H1 (cell line): Measurements from ENCODE around the gene ENPP3. TPM values are rescaled to one million over a fixed set of nuclear protein-coding genes. Genes with fewer than 3 reads are reported as not detected.

Experiments used
- CTCF ChIA-PET: fragments of 300-600 bp; sonication (Branson Sonifier 250); formaldehyde crosslinking; loops from one replicate; lab custom pipeline; 2021; ENCODE audit not compliant: partially characterized antibody; lab: Charles Lee
- POLR2A ChIA-PET: fragments of 300-600 bp; sonication (Branson Sonifier 250); formaldehyde crosslinking; loops from one replicate; lab custom pipeline; 2021; ENCODE audit warnings: inconsistent platforms; ENCODE audit not compliant: partially characterized antibody; lab: Charles Lee
- DNase-seq, 2 experiments: peaks; one replicate each; pipeline versions ENCODE4 v3.0.0 to v3.0.0-alpha.2; 2010 to 2022; ENCODE audit warnings: low spot score in 2 of 2, low read depth in 1 of 2, mixed read lengths in 1 of 2
- FAIRE-seq: peaks from 2 replicates; lab custom pipeline; 2011; peaks lifted over from hg19 to GRCh38; lab: Jason Lieb, UNC
- H2AFZ ChIP-seq: 2 replicates; pipeline ENCODE4 v1.8.1; 2012; ENCODE audit warnings: low read length, inconsistent platforms
- H2AK5ac ChIP-seq: 2 replicates; pipeline ENCODE4 v1.6.1; 2013; ENCODE audit warnings: low read depth, low read length
- H2BK120ac ChIP-seq: replicated peaks from 2 replicates; pipeline ENCODE3; 2013; ENCODE audit warnings: low read depth, low read length, inconsistent platforms
- H2BK12ac ChIP-seq: 2 replicates; pipeline ENCODE4 v1.6.1; 2013; ENCODE audit warnings: low read depth, low read length
- H2BK15ac ChIP-seq: 2 replicates; pipeline ENCODE4 v1.6.1; 2013; ENCODE audit warnings: low read length
- H2BK20ac ChIP-seq: 2 replicates; pipeline ENCODE4 v1.6.1; 2013; ENCODE audit warnings: low read length
- H2BK5ac ChIP-seq: 2 replicates; pipeline ENCODE4 v1.6.1; 2013; ENCODE audit warnings: low read depth, low read length
- H3K14ac ChIP-seq: 2 replicates; pipeline ENCODE4 v1.6.1; 2013; ENCODE audit warnings: inconsistent platforms; ENCODE audit not compliant: insufficient read length
- H3K18ac ChIP-seq: 2 replicates; pipeline ENCODE4 v1.6.1; 2013; ENCODE audit warnings: low read length; ENCODE audit errors: extremely low read depth
- H3K23ac ChIP-seq: 2 replicates; pipeline ENCODE4 v1.6.1; 2013; ENCODE audit warnings: inconsistent platforms; ENCODE audit not compliant: insufficient read length
- H3K23me2 ChIP-seq: 2 replicates; pipeline ENCODE4 v1.6.1; 2013; ENCODE audit warnings: low read depth, low read length
- H3K27ac ChIP-seq: 2 replicates; pipeline ENCODE4 v1.6.1; 2011; ENCODE audit warnings: low read depth, low read length, inconsistent platforms
- H3K27me3 ChIP-seq, 4 experiments: replicated peaks in 1 of 4; 1 replicate in 1 of 4; 2 replicates in 3 of 4; pipeline versions ENCODE4 v1.6.1 to v1.8.1; 2011 to 2013; ENCODE audit warnings: low read length in 3 of 4, mild to moderate bottlenecking in 3 of 4, inconsistent platforms in 2 of 4, mixed read lengths in 2 of 4, moderate library complexity in 1 of 4; ENCODE audit not compliant: control insufficient read depth in 3 of 4, insufficient read depth in 3 of 4; ENCODE audit errors: extremely low read depth in 1 of 4
- H3K36me3 ChIP-seq, 4 experiments: 2 replicates each; pipeline versions ENCODE4 v1.6.1 to v1.8.1; 2011 to 2013; ENCODE audit warnings: mild to moderate bottlenecking in 4 of 4, low read length in 3 of 4, moderate library complexity in 2 of 4, control low read depth in 1 of 4, inconsistent platforms in 1 of 4; ENCODE audit not compliant: insufficient read depth in 4 of 4, control insufficient read depth in 2 of 4
- H3K4ac ChIP-seq: replicated peaks from 2 replicates; pipeline ENCODE3; 2013; ENCODE audit warnings: low read length, low read depth, mixed read lengths, inconsistent platforms; ENCODE audit not compliant: insufficient read length
- H3K4me1 ChIP-seq, 4 experiments: replicated peaks in 1 of 4; 1 replicate in 1 of 4; 2 replicates in 3 of 4; pipeline versions ENCODE4 v1.6.1 to v1.8.1; 2011 to 2013; ENCODE audit warnings: low read length in 3 of 4, inconsistent platforms in 2 of 4, mixed read lengths in 1 of 4; ENCODE audit not compliant: insufficient read depth in 4 of 4, control insufficient read depth in 3 of 4
- H3K4me2 ChIP-seq, 2 experiments: 2 replicates each; pipeline versions ENCODE4 v1.6.1 to v1.8.1; 2011 to 2013; ENCODE audit warnings: low read depth in 2 of 2, low read length in 2 of 2, control low read depth in 1 of 2, inconsistent platforms in 1 of 2, mild to moderate bottlenecking in 1 of 2; ENCODE audit not compliant: insufficient read depth in 1 of 2
- H3K4me3 ChIP-seq, 4 experiments: fragments of 200-600, 300-600 bp in 1 of 4; sonication (generic), shearing (Covaris generic), sonication (Bioruptor Twin) in 1 of 4; 2 replicates each; pipeline versions ENCODE4 v1.5.1 to v1.8.1; 2011 to 2016; ENCODE audit warnings: low read length in 4 of 4, low read depth in 3 of 4, control low read depth in 2 of 4, inconsistent platforms in 2 of 4, mild to moderate bottlenecking in 2 of 4, mixed read lengths in 1 of 4, moderate library complexity in 1 of 4; ENCODE audit not compliant: insufficient read depth in 2 of 4; ENCODE audit errors: extremely low read depth in 1 of 4
- H3K56ac ChIP-seq: replicated peaks from 2 replicates; pipeline ENCODE3; 2013; ENCODE audit warnings: low read depth, mild to moderate bottlenecking, mixed read lengths, low read length, inconsistent platforms; ENCODE audit not compliant: insufficient read length
- H3K79me1 ChIP-seq: 2 replicates; pipeline ENCODE4 v1.6.1; 2013; ENCODE audit warnings: low read depth, low read length, control low read depth
- H3K79me2 ChIP-seq, 2 experiments: 2 replicates each; pipeline versions ENCODE4 v1.6.1 to v1.8.1; 2012 to 2013; ENCODE audit warnings: low read length in 2 of 2, mild to moderate bottlenecking in 2 of 2, inconsistent platforms in 1 of 2; ENCODE audit not compliant: insufficient read depth in 2 of 2, control insufficient read depth in 1 of 2
- H3K9ac ChIP-seq, 4 experiments: replicated peaks in 1 of 4; 1 replicate in 1 of 4; 2 replicates in 3 of 4; pipeline versions ENCODE4 v1.6.1 to v1.8.1; 2011 to 2013; ENCODE audit warnings: low read depth in 3 of 4, low read length in 3 of 4, control low read depth in 2 of 4, mild to moderate bottlenecking in 2 of 4, moderate library complexity in 2 of 4, inconsistent platforms in 1 of 4; ENCODE audit errors: extremely low read depth in 1 of 4
- H3K9me3 ChIP-seq, 2 experiments: 2 replicates each; pipeline versions ENCODE4 v1.6.1 to v1.8.1; 2012 to 2013; ENCODE audit warnings: mild to moderate bottlenecking in 2 of 2, moderate library complexity in 2 of 2, control low read depth in 1 of 2, inconsistent platforms in 1 of 2, low read depth in 1 of 2, low read length in 1 of 2, mixed read lengths in 1 of 2; ENCODE audit not compliant: insufficient read depth in 2 of 2
- H4K20me1 ChIP-seq, 2 experiments: replicated peaks in 1 of 2; 2 replicates each; pipeline versions ENCODE3 to v1.8.1; 2011 to 2013; ENCODE audit warnings: inconsistent platforms in 2 of 2, low read length in 2 of 2, mild to moderate bottlenecking in 1 of 2; ENCODE audit not compliant: insufficient read depth in 2 of 2, control insufficient read depth in 1 of 2
- H4K5ac ChIP-seq: 2 replicates; pipeline ENCODE4 v1.6.1; 2013; ENCODE audit warnings: low read length, low read depth, mixed read lengths, inconsistent platforms; ENCODE audit not compliant: insufficient read length
- H4K8ac ChIP-seq: 2 replicates; pipeline ENCODE4 v1.8.0; 2013; ENCODE audit warnings: mild to moderate bottlenecking, moderate library complexity, low read length, inconsistent platforms; ENCODE audit not compliant: insufficient read depth; ENCODE audit errors: extremely low read depth
- H4K91ac ChIP-seq: replicated peaks from 2 replicates; pipeline ENCODE3; 2013; ENCODE audit warnings: low read length, mixed read lengths, inconsistent platforms; ENCODE audit not compliant: insufficient read length
- CBX8 ChIP-seq: fragments of 300-800, 300-1000 bp; sonication (generic); IDR thresholded peaks from 2 replicates; pipeline ENCODE4 v1.7.1; 2016; ENCODE audit warnings: low read depth, low read length, borderline replicate concordance
- TBP ChIP-seq: IDR thresholded peaks from 2 replicates; pipeline ENCODE4 v1.6.1; 2011; ENCODE audit warnings: low read depth, low read length, improper control_type of control experiment
- WGBS, 2 experiments: shearing (Covaris generic) in 1 of 2; methylation state at CpG; one replicate each; pipeline versions ENCODE4 v1.1.6 to v1.1.7; 2013 to 2015; ENCODE audit warnings: low lambda C conversion rate in 2 of 2, mixed read lengths in 2 of 2, inconsistent platforms in 1 of 2, low coverage in 1 of 2, missing lambda C conversion rate in 1 of 2; ENCODE audit not compliant: insufficient replicate concordance in 2 of 2, insufficient coverage in 1 of 2, insufficient read length in 1 of 2; ENCODE audit errors: extremely low coverage in 1 of 2, missing lambda C conversion rate in 1 of 2; 5-methylcytosine and 5-hydroxymethylcytosine counted together
- polyA plus RNA-seq, 7 experiments: library from polyadenylated mRNA; depleted of rRNA in 3 of 7; stranded (reverse) in 5 of 7; unstranded in 2 of 7; fragments of >200 nt in 5 of 7; fragments of 200-250 nt in 2 of 7; gene quantifications; 1 replicate in 5 of 7; 2 replicates in 1 of 7; 4 replicates in 1 of 7; pipeline versions ENCODE4 v1.2.1 to v1.2.3, GENCODE V29; 2011 to 2013; ENCODE audit warnings: missing spikeins in 2 of 7, mixed read lengths in 2 of 7
- total RNA-seq: library from RNA; stranded (reverse); fragmentation: NEBNext Ultra II Directional; extraction: Animal tissue kit (Norgen Biotek cat#: 25700); gene quantifications from 2 replicates; pipeline ENCODE4 v1.2.1, GENCODE V29; 2021

ENPP3 gene
- total and polyA plus RNA-seq, 2 of the 8 experiments (the other 6 are each of a cell fraction or from before 2014, with no cell fraction given) = 0.11 TPM; not detected in 1

DNA sequence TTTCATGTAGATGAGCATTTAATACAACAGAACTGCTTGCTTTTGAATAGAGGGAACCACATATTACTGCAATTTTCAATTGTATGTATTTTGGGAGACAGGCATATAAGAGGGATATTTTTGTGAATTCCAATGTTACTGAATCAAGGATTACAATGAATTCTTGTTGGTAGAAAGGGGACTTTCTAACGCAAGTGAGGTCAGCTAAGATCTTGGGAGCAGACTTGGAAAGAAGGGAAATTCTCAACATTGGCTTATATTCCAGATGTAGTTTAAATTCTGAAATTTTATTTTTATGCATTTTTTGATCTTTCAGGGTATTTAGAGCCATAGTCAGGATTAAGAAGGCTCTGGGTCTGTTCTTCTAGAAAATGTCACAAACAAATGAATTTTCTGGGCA lies 117.0 kb downstream of the ENPP3 start:
- no peak for DNase-seq
- WGBS, 2 experiments = 74% methylated on average over 1 of the region's 1 CpG; no CpG with 5 or more reads in 1 of the 2 experiments
- no peak overlapping the region for H2BK15ac ChIP-seq
- H4K91ac ChIP-seq = no peak overlapping the region
- no peaks in the 10 kb centered on the region for H3K79me1 ChIP-seq
- no peak overlapping the region for H3K23ac ChIP-seq
- no peaks in the 10 kb centered on the region; a peak in 1 of 8 replicates for H3K36me3 ChIP-seq
- no peak overlapping the region for H3K4me3 ChIP-seq
- no peak overlapping the region for H2AFZ ChIP-seq
- no peak overlapping the region for H2AK5ac ChIP-seq
- no peak overlapping the region for H2BK12ac ChIP-seq
- no peaks in the 10 kb centered on the region for H3K27me3 ChIP-seq
- H3K56ac ChIP-seq = no peak overlapping the region
- ChIA-PET POLR2A (interaction anchor here (1.2 kb wide), 1 partner anchor 164 kb away, joined by 3 read pairs; no protein-coding TSS in a partner anchor), CTCF (interaction anchor here (1.4 kb wide), 2 partner anchors 17 to 162 kb away, joined by 3 to 4 read pairs; no protein-coding TSS in a partner anchor)
- H3K14ac ChIP-seq = no peak overlapping the region
- H3K18ac ChIP-seq = no peak overlapping the region
- H3K4me2 ChIP-seq = no peak overlapping the region
- no peak overlapping the region for H4K8ac ChIP-seq
- H4K5ac ChIP-seq = no peak overlapping the region
- no peak overlapping the region for H2BK5ac ChIP-seq
- no peak overlapping the region for H3K4ac ChIP-seq
- no peaks in the 10 kb centered on the region for H3K4me1 ChIP-seq
- no peaks in the 10 kb centered on the region for H4K20me1 ChIP-seq
- no peak for FAIRE-seq
- no peaks in the 10 kb centered on the region for H3K9me3 ChIP-seq
- no peak overlapping the region for H3K27ac ChIP-seq
- H3K23me2 ChIP-seq = no peaks in the 10 kb centered on the region
- no peak overlapping the region for H2BK20ac ChIP-seq
- H3K9ac ChIP-seq = no peak overlapping the region
- no peak overlapping the region for H2BK120ac ChIP-seq
- H3K79me2 ChIP-seq = no peaks in the 10 kb centered on the region
- TF ChIP-seq CBX8 (no peak), TBP (no peak)
